ENCODE measurements around the gene TMEM134.

The TMEM134 gene

DNA sequence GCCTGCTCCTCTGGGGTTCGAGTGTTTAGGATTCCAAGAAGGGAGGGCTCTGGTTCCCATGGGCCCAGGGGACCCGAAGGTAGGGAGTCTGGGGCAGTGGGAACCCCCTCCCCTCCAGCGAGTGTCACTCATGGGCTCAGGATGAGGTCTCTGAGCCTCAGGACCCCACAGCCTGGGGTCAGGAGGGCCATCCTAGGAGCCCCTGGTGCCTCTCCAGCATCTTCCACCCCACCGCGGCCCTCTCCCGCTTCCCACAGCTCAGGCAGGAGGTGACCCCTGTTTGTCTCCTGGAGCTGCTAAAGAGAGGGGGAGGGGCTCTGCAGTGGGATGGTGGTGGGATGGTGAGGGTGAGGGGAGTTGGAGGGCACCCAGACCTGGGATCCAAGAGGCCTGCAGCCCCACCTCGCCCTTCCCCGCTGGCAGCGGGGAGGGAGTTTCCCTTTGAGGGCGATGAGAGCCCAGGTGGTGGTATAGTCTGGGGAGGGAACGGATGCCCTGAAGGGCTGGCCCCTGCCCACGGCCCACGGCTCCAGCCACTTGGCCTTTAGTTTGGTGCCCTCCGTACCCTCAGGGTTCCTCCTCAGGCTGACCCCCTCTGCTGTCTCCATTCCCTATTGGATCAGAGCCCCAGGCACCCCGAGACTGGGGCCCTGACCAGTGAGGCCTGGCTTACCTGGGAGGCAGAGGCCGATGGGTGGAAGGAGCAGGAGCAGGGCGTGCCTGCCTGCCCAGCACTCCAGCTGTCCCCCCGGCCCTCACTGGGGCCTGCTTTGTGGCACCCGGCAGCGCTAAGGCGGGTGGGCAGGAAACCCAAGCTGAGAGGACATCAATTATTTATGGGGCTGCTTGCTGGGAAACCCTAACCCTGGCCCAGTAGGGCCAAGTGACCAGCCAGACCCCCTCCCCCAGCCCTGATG lies 15.0 kb downstream of the TMEM134 start:
- DNase-seq = no peak
- no peaks in the 10 kb centered on the region for H3K4me1 ChIP-seq
- H3K9me3 ChIP-seq = no peaks in the 10 kb centered on the region
- no peak overlapping the region for H3K27ac ChIP-seq
- TF ChIP-seq, protein P1, sequence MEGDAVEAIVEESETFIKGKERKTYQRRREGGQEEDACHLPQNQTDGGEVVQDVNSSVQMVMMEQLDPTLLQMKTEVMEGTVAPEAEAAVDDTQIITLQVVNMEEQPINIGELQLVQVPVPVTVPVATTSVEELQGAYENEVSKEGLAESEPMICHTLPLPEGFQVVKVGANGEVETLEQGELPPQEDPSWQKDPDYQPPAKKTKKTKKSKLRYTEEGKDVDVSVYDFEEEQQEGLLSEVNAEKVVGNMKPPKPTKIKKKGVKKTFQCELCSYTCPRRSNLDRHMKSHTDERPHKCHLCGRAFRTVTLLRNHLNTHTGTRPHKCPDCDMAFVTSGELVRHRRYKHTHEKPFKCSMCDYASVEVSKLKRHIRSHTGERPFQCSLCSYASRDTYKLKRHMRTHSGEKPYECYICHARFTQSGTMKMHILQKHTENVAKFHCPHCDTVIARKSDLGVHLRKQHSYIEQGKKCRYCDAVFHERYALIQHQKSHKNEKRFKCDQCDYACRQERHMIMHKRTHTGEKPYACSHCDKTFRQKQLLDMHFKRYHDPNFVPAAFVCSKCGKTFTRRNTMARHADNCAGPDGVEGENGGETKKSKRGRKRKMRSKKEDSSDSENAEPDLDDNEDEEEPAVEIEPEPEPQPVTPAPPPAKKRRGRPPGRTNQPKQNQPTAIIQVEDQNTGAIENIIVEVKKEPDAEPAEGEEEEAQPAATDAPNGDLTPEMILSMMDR (IDR thresholded peaks at IDR 0.05) = no peak
- no peaks in the 10 kb centered on the region for H3K36me3 ChIP-seq
- H3K27me3 ChIP-seq = no peaks in the 10 kb centered on the region
- H3K4me3 ChIP-seq = no peak overlapping the region
- intact Hi-C loops (cut with DNase I; ENCODE audit: low total_unique reads) = no loop called here

DNA sequence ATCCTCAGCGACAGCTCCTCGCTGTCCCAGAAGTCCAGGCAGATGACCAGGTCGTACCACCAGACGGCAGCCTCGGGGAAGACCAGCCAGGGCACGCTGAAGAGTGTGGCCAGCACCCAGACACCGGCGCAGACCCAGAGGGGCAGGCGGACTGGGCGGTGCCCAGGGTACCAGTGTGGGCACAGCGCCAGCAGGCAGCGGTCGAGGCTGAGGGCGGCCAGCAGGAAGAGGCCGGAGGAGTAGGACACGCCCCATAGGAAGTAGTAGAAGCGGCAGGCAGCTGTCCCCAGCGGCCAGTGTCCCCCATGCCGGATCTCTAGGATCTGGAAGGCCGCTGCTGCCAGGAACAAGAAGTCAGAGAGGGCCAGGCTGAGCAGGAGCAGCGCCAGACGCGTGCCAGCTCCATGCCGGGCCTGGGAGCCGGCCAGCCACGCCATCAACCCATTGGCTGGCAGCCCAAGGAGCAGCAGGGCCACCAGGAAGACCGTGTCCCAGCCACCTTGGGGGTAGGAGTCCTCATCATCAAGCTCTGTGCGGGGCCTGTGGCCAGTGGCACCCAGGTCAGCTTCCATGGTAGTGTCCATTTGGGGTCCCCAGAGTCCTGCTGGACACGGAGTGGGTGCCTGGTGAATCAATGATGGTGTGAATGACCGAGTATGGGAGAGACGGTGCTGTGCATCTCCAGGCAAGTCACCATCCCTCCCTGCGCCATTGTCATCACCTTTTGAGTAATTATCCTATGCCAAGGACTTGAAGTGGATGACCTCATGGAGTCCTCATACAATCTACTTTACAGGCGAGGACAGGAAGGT lies 16.7 kb downstream of the TMEM134 start, which contains the start of gene GPR152:
TSS of gene GPR152 (minus strand) at position 589 of the 812 bp plus-strand sequence. CDS start at position 584, 5 bp downstream.
- intact Hi-C loops (cut with DNase I; ENCODE audit: low total_unique reads) = no loop called here
- Histone ChIP-seq H3K9me3 (no peaks in the 10 kb centered on the region), H3K27ac (no peak within 1 kb of the TSS), H3K4me1 (no peaks in the 10 kb centered on the region), H3K27me3 (no peaks in the 10 kb centered on the region), H3K36me3 (no peaks in the 10 kb centered on the region), H3K4me3 (no peak within 1 kb of the TSS)
- TF ChIP-seq, protein P1 (IDR thresholded peaks at IDR 0.05) = no peak
- DNase-seq = no peak

GRCh38 chr11:67451658-67451976 lies 17.4 kb downstream of the TMEM134 start:
- TF ChIP-seq, protein P1 (IDR thresholded peaks at IDR 0.05) = no peak
- intact Hi-C loops (cut with DNase I; ENCODE audit: low total_unique reads) = no loop called here
- Histone ChIP-seq H3K36me3 (no peaks in the 10 kb centered on the region), H3K4me3 (no peak overlapping the region), H3K4me1 (no peaks in the 10 kb centered on the region), H3K9me3 (no peaks in the 10 kb centered on the region), H3K27ac (no peak overlapping the region), H3K27me3 (no peaks in the 10 kb centered on the region)
- DNase-seq = no peak

DNA sequence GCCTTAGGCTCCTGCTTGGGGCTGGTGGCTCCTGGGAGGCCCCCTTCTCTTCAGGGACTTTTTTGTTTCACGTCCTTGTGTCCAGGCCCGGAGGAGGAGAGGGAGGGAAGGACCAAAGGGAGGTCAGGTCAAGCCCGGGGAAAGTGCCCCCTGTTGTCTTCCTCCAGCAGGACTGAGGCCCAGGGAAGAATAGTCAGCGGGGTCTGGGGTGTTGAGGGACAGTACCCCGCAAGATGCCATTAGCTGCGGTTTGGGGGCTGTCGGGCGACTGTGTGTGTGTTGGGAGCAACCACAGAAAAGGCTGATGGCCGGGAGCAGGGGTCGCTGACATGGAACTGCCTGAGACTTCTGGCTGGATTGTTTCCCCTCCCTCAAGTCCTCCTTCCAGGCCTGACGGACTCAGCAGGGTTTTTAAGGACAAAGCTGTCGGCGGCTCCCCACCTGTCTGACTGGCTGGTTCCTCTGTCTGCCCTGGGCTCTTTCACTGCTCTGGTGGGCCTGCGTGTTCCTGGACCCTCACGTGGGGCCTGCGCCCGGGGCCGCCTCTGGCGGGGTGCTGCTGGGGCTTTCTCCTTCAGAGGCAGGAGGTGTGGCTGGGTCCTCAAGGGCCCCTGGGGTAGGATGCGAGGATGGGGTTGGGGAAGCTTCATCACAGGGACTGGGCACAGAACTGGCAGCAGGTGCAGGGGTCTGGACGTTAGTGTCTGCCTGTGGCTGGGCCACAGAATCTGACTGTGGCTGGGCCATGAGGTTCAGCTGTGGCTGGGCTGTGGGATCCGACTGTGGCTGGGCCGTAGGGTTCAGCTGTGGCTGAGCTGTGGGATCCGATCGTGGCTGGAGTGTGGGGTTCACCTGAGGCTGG lies 18.0 kb downstream of the TMEM134 start:
- intact Hi-C loops (cut with DNase I; ENCODE audit: low total_unique reads) = no loop called here
- Histone ChIP-seq H3K9me3 (no peaks in the 10 kb centered on the region), H3K27ac (no peak overlapping the region), H3K36me3 (no peaks in the 10 kb centered on the region), H3K4me3 (no peak overlapping the region), H3K4me1 (no peaks in the 10 kb centered on the region), H3K27me3 (no peaks in the 10 kb centered on the region)
- TF ChIP-seq, protein P1 (IDR thresholded peaks at IDR 0.05) = no peak
- no peak for DNase-seq

DNA sequence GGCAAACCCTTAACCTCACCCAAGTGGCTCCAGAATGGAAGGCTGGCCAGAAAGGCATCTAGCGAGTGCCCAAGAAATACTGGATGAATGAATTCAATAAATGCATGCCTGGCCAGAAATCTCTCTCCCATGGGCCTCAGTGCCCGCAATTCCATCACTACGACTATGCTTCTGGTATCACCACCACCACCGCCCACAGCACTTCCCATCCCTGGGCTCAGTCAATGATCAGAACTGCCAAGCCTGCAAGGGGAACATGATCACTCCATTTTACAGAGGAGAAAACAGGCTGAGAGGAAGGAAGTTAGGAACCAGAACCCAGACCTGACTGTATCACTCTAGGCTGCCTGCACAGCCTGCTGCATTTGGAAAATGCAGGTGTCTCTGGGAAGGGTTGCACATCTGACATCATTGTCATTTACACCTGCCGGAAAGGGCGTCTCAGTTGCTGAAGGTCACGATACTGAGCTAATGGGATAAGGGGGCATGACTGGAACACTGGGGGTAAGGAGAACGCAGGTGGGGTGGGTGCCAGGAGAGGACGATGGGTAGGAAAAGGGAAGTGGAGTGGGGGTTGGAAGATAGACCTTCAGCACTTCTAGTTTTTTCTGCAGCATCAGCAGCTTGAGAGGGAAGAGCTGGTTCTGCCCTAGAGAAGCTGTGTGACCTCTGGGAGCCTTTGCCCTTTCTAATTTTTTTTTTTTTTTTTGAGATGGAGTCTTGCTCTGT lies 19.8 kb downstream of the TMEM134 start:
- TF ChIP-seq, protein P1 (IDR thresholded peaks at IDR 0.05) = no peak
- Histone ChIP-seq H3K27me3 (no peaks in the 10 kb centered on the region), H3K4me3 (no peak overlapping the region), H3K36me3 (no peaks in the 10 kb centered on the region), H3K9me3 (no peaks in the 10 kb centered on the region), H3K27ac (no peak overlapping the region), H3K4me1 (peaks cover 0 to 4% (median under 1%) of the 10 kb centered on the region in 4 donors)
- no peak for DNase-seq
- intact Hi-C loops (cut with DNase I; ENCODE audit: low total_unique reads) = no loop called here

Measured in tibial artery (tissue), 4 donors.